SU-DHL-6 (cell line): ENCODE data around the gene JCAD.

ENCODE experiments used
- H2AFZ ChIP-seq: fragments of 200-600 bp; sonication (generic); 2 replicates; pipeline ENCODE4 v1.6.1; 2014; ENCODE audit warnings: low read depth, mild to moderate bottlenecking, moderate library complexity, mixed read lengths, antibody characterized with exemption, low read length; ENCODE audit not compliant: severe bottlenecking
- H3F3A ChIP-seq: fragments of 200-600 bp; shearing (Covaris generic); 2 replicates; pipeline ENCODE4 v1.6.0; 2016; ENCODE audit warnings: antibody characterized with exemption, mild to moderate bottlenecking; ENCODE audit not compliant: insufficient read depth
- H3K27ac ChIP-seq: fragments of 200-600 bp; sonication (generic); 2 replicates; pipeline ENCODE4 v1.5.1; 2016; ENCODE audit warnings: low read depth, mild to moderate bottlenecking, low read length, moderate library complexity, mixed read lengths
- H3K27me3 ChIP-seq: fragments of 200-600 bp; sonication (generic), shearing (Covaris generic); 2 replicates; pipeline ENCODE4 v1.6.0; 2014; ENCODE audit warnings: mild to moderate bottlenecking, low read length
- H3K36me3 ChIP-seq: fragments of 200-600 bp; sonication (generic); 2 replicates; pipeline ENCODE4 v1.6.1; 2014; ENCODE audit warnings: mild to moderate bottlenecking, low read length, mixed read lengths
- H3K4me2 ChIP-seq: fragments of 300-600, 200-600 bp; shearing (Covaris generic), sonication (generic); 2 replicates; pipeline ENCODE4 v1.6.0; 2014; ENCODE audit warnings: low read length, low read depth, mild to moderate bottlenecking; ENCODE audit not compliant: poor library complexity, severe bottlenecking
- H3K4me3 ChIP-seq: fragments of 200-600 bp; sonication (generic); 2 replicates; pipeline ENCODE4 v1.5.1; 2014; ENCODE audit warnings: antibody characterized with exemption, low read length, mild to moderate bottlenecking, mixed read lengths; ENCODE audit not compliant: insufficient read depth, poor library complexity, severe bottlenecking
- H3K79me2 ChIP-seq: fragments of 200-600 bp; sonication (generic); 2 replicates; pipeline ENCODE4 v1.6.1; 2014; ENCODE audit warnings: mild to moderate bottlenecking, low read length, moderate library complexity; ENCODE audit not compliant: insufficient read depth
- H3K9ac ChIP-seq: fragments of 200-600 bp; sonication (generic); 2 replicates; pipeline ENCODE4 v1.7.0; 2014; ENCODE audit warnings: mild to moderate bottlenecking, low read length
- H3K9me2 ChIP-seq: fragments of 200-600 bp; sonication (generic); replicated peaks from 2 replicates; pipeline ENCODE4 v1.6.1; 2014; ENCODE audit warnings: low read length; ENCODE audit not compliant: insufficient read depth
- H3K9me3 ChIP-seq: fragments of 200-600 bp; sonication (generic); 2 replicates; pipeline ENCODE4 v1.6.1; 2014; ENCODE audit warnings: low read length, mixed read lengths; ENCODE audit not compliant: insufficient read depth
- H4K20me1 ChIP-seq: fragments of 200-600 bp; sonication (generic); 2 replicates; pipeline ENCODE4 v1.6.1; 2014; ENCODE audit warnings: low read depth, mild to moderate bottlenecking, antibody characterized with exemption, low read length, moderate library complexity, mixed read lengths
- CTCF ChIP-seq: fragments of 200-600 bp; sonication (generic); IDR thresholded peaks from one replicate; pipeline ENCODE4 v1.5.1; 2017; ENCODE audit warnings: antibody characterized with exemption, mild to moderate bottlenecking, low read length, moderate library complexity; ENCODE audit not compliant: insufficient read depth, poor library complexity, severe bottlenecking
- EZH2phosphoT487 ChIP-seq: fragments of 200-600 bp; sonication (generic), shearing (Covaris generic); conservative IDR thresholded peaks from 2 replicates; pipeline ENCODE4 v1.6.1; 2018; ENCODE audit warnings: mild to moderate bottlenecking, antibody characterized with exemption, low read length, moderate library complexity, mixed read lengths

JCAD gene

DNA sequence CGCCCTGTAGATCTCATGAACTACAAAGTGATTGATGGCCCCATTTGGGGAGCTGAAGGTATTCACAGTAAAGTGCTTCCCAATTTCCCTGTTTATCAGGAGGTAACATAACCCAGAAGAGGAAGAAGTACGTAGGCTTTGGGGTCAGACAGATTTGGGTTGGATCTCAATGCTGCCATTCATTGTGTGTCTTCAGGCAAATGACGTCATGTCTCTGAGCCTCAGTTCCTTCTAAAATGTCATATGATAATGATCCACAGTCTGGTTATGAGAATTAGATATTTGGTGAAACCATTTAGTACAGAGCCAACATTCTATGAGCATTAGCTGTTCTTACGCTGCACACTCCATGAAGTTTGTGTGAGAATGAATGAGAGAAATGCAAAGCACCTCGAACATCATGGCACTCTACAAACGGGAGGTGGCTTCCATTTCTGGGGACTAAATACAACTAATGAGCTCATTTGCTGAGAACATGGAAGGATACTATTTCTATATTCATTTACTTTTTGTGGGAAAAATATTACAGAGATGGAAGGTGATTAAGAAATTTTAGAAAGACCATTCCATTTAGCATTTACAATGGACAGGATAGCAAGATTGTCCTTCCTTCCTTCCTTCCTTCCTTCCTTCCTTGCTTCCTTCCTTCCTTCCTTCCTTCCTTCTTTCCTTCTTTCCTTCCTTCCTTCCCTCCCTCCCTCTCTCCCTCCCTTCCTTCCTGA lies 13.8 kb upstream of the JCAD start:
- no peak overlapping the region for H3K4me2 ChIP-seq
- no peaks in the 10 kb centered on the region for H4K20me1 ChIP-seq
- H3K36me3 ChIP-seq = no peaks in the 10 kb centered on the region
- H3K27ac ChIP-seq = no peak overlapping the region
- no peaks in the 10 kb centered on the region for H3F3A ChIP-seq
- no peaks in the 10 kb centered on the region for H3K9me3 ChIP-seq
- H3K4me3 ChIP-seq = no peak overlapping the region
- no peak overlapping the region for H3K9ac ChIP-seq
- H3K27me3 ChIP-seq = no peaks in the 10 kb centered on the region
- no peak overlapping the region for H2AFZ ChIP-seq
- no peaks in the 10 kb centered on the region for H3K9me2 ChIP-seq
- TF ChIP-seq CTCF (no peak), EZH2phosphoT487 (no peak)
- H3K79me2 ChIP-seq = no peaks in the 10 kb centered on the region

- Histone ChIP-seq H3K4me3 (no peak overlapping the region), H2AFZ (no peak overlapping the region), H3K9ac (no peak overlapping the region), H3K9me2 (no peaks in the 10 kb centered on the region), H3K27ac (no peak overlapping the region), H3K36me3 (no peaks in the 10 kb centered on the region), H4K20me1 (no peaks in the 10 kb centered on the region), H3K9me3 (no peaks in the 10 kb centered on the region), H3K4me2 (no peak overlapping the region), H3K27me3 (no peaks in the 10 kb centered on the region), H3K79me2 (no peaks in the 10 kb centered on the region), H3F3A (no peaks in the 10 kb centered on the region)
- TF ChIP-seq EZH2phosphoT487 (no peak), CTCF (no peak)
These were observed 12.7 kb upstream of the JCAD start for GRCh38 chr10:30072068-30072467.

- H3K4me3 ChIP-seq = no peak overlapping the region
- H4K20me1 ChIP-seq = no peaks in the 10 kb centered on the region
- H3K9me2 ChIP-seq = no peaks in the 10 kb centered on the region
- no peak overlapping the region for H3K4me2 ChIP-seq
- no peaks in the 10 kb centered on the region for H3K27me3 ChIP-seq
- TF ChIP-seq EZH2phosphoT487 (no peak), CTCF (no peak)
- no peak overlapping the region for H3K27ac ChIP-seq
- H3K9me3 ChIP-seq = no peaks in the 10 kb centered on the region
- no peak overlapping the region for H2AFZ ChIP-seq
- no peaks in the 10 kb centered on the region for H3F3A ChIP-seq
- H3K79me2 ChIP-seq = no peaks in the 10 kb centered on the region
- no peaks in the 10 kb centered on the region for H3K36me3 ChIP-seq
- no peak overlapping the region for H3K9ac ChIP-seq
These were observed 10.8 kb upstream of the JCAD start for GRCh38 chr10:30070001-30070685.
